Stimulated activated CD4-positive, alpha-beta T cell treated with anti-CD3 and anti-CD28 coated beads, Interleukin-4, amount 100 ng/mL, for 4 hours (primary cell): Measurements from ENCODE around the gene GRAMD2A.

Source experiments
- DNase-seq, 2 experiments: peaks; one replicate each; pipeline ENCODE4 v3.0.0-alpha.2; 2020

The GRAMD2A gene

DNA sequence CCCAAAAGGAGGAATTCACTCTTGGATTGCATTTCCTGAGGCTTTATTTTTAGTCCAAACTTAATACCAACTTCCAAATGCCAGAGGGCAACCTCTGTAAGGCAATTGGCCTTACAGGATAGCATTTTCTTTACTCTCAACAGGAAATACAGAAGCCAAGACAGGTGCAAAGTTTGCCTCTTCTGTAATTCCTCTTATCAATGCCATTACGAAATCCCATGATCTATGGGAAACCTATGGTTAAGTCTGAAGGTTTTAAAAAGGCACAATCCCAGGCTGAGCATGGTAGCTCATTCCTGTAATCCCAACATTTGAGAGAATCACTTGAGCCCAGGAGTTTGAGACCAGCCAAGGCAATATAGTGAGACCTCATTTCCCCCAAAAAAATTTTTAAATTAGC lies 18.5 kb upstream of the GRAMD2A start:
- DNase-seq = no peak

DNA sequence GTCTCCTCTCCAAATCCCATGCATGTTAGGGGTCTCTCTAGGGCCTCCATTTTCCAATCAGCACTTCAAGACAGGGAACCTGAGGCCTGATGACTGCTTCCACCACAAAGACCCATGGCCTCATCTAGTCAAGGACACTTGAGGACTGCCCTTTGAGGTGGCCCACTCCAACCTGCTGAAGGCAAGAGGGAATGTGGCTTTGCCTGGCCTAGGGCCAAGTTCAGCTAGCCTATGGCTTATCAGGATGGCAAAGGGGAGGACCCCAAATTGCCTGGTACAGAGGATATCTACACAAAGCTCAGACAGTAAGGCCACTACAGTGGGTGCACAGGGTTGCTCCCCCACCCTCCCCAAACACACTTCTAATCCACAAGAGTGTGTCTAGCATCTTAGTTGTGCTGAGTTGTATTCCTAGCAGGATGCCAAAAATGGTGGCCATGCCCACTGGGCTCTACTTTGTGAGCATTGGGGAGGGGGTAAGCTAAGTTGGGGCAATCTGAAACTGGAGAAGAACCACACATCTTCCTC lies 10.0 kb upstream of the GRAMD2A start:
- DNase-seq = no peak

DNA sequence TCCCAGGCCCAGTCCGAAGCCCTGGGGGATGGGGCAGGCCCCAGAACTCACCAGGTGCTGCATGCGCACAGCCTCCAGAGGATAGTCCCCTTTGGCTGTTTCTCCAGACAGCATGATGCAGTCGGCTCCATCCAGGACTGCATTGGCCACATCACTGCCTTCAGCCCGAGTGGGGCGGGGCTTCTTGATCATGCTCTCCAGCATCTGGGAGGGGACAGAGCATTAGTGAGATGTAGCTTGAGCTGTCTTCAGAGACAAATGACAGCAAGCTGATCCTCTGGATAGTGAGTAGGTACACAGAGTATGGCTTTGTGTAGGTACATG lies 9.1 kb upstream of the GRAMD2A start:
- no peak for DNase-seq

DNA sequence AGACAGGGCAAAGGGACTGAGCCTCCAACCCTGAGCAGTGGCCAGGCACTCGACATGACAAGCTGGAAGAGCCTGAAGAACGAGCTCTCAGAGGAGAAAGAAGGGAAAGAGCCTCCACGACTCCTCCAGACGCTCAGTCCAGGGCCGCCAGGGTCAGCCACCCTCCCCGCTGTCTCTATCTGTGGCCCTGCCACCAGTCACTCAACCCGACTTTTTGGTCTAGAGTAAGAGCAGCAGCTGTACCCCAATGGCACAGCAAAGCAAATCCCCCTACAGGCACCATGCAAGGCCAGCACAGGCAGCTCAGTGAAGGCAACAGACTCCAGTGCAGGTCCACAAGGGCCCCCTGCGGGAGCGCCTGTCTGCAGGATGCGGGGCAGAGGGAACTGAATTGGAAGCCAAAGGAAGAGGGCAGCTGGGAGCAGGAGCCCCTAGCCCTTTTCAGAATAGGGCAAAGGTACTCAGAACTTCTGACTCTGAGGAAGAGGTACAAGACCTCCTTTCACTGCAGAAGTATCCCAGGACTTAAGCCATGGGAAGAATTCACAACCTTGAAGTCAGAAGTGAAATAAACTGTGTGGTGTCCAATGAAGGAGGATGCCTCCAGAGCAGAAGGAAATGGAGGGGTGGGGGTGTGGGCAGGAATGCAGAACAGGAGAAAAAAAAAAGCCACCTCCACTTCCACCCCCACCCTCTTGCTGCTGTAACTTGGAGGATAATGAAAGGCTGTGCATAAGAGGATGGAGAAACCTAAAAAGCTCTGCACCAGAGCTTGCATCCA lies 8.5 kb upstream of the GRAMD2A start:
- no peak for DNase-seq

DNA sequence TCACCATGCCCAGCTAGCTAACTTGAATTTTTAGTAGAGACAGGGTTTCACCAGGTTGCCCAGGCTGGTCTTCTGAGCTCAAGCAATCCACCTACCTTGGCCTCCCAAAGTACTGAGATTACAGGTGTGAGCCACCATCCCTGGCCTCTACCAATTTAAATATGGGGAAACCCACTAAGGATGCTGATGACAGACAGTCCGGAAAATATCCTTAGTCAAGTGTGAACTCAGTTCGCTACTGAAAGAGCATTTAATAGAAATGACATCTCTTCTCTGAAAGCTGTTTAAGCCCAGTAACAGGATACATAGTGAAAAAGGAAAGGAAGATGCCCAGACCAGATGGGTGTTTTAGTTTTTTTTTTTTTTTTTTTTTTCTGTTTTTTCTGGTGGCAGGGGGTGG lies 7.7 kb upstream of the GRAMD2A start:
- DNase-seq = no peak

DNA sequence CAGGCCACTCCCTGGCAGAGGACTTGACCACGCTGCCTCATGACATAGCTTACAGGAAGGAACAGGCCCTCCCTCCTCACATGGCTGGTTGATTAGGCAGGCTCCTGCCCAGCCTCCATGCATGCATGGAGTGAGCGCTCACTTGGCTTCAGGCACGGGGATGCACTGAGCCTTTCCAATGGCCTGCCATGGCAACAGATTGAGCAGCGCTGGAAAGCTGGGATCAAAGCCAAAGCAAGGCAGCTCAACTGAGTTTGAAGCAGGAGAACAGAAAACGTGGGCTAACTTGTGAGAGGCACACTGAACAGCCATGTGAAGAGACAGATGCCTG lies 5.9 kb upstream of the GRAMD2A start:
- no peak for DNase-seq

DNA sequence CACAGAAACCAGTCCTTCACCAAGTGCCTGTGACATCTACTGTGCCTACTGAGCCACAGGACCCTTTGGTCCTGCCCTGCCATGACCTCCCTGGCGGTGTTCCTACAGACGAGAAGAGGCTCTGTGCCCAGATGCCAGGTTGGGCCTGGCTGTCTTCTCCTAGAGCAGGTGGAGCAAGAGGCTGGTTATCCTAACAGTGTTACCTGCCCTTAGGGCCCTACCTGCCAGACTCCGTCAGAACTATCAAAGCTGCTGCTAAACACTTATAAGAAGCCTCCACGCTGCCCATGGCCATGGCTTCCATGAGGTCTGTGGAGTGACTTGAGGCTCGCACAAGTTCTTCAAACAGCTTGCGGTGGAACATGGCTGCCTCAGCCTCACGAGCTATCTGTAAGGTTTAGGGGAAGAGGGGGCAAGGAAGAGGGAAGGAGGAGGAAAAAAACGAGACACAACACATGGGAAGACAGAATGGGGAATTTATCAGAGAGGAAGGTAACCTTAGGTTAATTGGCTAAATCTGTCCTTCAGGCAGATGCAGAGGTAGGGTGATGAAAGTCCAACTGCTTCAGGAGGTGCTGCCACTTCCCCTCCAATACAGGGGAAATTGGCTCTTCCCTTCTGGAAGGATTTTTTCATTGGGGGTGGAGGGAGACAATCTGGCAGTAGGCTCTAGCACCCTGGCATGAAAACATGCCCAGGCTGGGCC lies 5.4 kb upstream of the GRAMD2A start:
- DNase-seq = no peak

DNA sequence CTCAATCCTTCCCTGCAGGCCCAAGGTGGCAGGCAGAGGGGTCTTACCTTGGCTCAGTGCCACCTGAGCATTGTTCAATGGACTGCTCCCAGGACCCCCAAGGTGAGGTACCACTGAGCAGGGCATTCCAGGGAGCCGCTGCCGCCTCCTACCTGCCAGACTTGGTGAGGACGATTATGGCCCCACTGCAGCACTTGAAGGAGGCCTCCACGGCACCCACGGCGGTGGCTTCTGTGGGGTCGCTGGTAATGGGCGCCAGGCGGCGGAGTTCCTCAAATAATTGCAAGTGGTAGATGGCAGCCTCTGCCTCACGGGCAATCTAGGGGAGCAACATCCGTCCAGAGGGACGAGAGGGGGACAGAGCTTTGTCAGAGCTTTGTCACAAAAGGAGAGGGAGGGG lies 4.7 kb upstream of the GRAMD2A start:
- DNase-seq = no peak

DNA sequence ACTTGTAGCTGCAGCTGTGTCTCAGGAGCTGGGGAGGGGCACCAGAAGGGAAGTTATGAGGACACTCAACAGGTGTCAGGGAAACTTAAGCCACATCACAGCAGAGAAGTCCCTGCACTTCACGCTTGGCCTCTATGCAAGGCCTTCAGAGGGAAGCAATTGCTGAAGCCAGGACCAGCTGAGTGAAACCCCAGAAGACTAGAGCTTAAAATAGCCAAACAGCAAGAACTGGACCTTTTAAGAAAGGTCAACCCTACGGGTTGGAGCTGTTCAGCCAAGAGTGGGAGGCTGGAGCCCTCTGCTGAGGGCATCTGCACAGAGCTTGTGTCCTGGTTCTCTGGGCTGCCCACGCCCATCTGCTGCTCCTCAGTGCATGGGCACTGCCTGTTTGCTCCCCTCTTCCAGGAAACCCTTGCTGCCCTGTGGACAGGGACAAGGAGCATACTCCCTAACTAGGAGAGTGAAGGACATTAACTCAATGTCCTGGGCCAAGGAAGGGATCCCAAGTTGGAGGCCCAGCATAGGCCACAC lies 3.9 kb upstream of the GRAMD2A start:
- no peak for DNase-seq

DNA sequence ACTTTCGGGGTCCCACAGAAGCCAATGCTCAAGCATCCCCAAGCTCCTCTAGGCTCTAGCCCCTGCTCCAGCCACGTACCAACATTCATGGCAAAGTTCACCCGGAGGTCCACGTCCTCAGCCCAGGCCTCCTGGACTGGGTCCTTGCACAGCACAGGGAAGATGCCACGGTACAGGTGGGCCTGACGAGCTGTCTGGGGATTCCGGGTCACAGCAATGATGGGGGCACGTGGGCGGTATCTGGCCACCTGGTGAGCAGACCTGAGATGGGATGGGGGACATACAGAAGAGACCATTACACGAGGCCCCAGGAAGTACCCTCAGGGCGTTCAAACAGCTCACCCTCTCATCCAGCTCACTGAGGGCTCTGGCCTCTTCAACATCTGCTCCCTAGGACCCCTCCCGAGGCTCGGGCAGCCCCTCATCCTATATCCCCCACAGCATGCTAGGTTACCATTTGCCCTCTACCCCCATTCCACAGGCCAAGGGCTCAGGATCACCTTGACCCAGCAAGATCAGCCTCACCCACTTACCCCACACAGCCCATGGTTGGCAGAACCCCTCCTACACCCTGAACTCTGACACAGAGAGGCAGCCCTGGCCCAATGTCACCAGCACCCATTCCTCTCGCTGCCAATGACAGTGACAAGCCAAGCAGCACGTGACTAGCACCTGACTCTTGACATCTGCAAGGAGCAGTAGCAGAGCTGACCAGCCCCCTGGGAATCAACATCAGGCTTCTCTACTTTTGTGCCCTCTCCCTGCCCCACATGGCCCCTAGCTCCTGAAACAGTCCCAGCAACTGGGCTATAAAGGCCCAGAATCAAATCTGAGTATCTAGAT lies 3.0 kb upstream of the GRAMD2A start:
- no peak for DNase-seq

DNA sequence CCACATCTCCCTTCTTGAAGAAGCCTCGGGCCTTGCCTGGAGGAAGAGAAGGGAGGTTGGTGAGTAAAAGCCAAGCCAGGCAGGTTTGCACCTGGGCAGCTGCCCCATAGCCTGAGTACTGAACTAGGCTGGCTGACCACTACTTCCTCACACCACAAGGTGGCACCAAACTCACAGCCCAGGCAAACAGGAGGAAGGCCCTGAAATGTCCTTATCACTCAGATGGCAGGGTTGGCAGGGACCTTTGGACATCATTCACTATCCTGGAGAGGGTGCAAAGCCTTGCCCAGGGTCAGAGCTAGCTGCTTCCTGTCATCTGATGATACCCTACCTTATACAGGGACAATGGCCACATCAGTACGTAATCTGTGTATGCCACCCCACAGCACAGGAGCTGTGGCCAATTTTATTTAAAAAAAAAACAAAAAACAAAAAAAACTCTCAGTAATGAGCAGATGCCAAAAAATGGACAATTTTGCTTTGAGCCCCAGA lies 2.2 kb upstream of the GRAMD2A start:
- peak; percentile 57 to 61 for DNase-seq

DNA sequence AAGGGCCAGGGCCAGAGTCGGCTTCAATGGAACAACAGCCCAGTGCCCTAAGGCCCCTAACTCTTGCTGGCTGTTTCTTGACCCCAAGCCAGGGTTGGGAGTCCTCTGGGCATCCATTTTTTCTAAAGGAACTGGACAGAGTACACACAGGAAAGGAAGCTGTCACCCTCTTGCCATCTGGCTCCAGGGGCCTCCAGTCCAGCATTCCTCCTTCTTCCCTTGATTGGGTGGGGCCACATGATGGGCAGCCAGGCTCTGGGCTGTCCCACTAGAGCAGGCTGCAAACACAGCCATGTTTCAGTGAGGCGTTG lies 1.6 kb upstream of the GRAMD2A start:
- DNase-seq = no peak

DNA sequence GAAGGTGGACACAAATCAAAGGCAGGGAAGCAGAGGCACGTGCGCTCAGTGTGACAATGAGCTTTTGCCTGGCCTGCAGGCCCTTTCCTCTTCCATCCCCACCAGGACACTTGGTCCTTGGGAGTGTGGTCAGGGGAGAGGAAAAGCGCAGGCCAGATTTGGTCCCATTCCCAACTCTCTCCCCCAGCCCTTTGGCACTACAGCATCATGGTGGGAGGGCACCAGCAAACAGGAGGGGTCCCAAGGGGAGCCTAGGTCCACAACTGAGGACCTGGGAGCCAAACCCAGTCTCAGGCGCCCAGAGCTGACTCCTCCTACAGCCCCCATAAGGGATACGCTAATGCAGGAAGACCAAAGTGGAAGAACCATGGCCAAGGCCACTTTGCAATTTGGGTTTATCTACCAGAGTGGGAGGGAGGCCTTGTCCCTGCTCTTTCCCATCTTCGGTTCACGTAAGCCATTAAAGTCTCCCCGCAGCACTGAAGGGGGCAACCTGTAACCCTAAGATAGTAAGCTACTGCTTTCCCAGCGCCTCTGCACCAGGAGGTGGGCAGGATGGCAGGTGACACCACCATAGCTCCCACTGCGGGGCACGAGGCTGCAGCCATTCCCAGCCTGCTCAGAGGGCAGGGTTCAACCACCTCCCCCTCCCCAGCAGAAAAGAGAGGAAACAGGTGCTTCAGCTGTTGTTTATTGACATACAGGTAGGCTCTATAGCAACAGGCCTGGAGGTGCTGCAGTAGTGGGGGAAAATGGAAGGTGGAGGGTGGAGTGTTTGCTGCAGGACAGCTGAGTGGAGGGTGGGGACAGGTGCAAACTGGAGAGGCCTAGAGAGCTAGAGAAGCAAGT lies 993 bp upstream of the GRAMD2A start:
- DNase-seq = no peak

DNA sequence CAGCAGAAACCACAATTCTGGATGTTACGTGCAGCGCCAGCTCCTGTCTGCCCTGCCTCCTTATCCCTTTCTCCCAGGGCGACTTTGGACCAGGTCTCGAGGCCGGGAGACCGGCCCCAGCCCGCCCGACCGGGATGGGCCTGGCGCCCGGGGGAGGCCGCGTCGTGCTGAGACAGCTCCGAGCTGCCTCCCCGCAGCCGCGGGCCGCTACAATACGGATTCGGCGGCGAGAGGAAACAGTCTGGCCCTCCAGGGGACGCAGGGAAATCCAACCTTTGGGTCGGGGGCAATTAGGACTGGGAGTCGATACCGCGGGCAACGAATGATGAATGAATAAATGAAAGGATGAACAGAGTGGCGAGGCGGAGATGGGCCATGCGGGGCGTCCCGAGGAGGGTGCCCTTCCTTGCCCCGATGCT lies 537 bp downstream of the GRAMD2A start:
- no peak for DNase-seq

DNA sequence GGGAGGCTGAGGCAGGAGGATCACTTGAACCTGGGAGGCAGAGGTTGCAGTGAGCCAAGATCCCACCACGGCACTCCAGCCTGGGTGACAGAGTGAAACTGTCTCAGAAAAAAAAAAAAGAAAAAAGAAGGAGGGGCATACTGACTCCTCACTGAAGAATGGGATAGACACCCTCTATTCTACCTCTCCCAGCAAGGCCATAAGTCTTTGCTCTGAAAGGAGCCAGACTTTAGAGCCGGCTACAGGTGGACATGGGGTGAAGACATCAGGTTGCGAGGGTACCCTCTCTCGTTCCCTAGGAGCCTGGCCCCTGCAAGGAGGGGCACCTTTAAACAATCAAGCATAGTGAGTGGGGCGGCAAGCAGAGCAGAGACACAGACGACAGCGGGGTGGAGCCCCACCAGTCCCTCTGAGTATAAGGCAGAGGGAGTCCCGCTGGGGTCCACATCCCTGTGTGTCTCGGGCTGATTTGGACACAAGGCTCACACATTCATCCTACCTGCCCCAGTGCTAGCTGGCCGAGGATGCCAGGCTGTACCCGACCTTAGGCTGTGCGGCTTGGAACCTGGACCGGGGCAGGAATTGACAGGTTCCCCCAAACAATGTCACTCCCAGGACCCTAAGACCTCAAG lies 1.1 kb downstream of the GRAMD2A start:
- DNase-seq = no peak

DNA sequence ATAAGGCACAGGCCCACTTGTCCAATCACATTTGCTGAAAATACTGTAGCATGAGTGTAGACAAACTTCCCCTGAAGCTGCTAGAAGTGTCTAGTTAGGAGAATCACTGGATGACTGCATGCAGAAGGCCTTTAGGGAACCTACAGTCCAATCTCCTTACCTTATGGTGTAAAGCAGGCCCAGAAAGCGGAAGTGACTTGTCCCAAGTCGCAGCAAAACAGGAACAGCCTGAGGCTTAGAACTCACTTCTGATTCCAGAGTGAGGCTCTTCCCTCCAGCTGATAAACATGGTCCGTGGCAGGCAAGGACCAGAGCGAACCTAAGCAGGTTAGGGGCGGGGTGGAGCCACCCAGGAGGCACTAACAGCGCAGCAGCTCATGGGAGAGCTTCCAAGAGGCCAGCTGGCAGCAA lies 2.5 kb downstream of the GRAMD2A start:
- DNase-seq = no peak

DNA sequence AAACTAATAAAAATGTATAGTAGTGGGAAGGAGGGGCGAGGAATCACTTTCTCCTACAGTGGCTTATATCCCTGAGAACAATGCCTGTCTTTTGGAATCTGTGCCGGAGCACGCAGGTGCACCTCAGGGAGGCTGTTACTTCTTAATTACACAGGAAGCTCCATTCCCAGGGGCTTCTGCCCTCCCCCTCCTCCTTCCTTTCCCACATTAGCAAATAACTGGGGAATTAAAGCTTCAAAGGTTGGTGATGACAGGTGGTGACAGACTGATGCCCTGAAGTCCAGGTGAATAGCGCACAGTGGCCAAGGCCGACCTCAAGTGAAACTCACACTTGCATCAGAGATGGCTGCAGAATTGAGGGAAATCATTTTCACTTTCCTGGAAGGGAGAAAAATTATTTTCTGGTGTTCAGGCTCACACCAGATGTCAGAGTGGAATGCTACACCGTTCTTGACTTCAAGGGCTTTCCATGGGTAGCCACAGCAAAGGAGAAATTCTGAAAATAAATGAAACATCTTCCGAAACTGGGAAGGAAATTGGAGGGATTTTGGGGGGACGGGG lies 3.7 kb downstream of the GRAMD2A start:
- no peak for DNase-seq

DNA sequence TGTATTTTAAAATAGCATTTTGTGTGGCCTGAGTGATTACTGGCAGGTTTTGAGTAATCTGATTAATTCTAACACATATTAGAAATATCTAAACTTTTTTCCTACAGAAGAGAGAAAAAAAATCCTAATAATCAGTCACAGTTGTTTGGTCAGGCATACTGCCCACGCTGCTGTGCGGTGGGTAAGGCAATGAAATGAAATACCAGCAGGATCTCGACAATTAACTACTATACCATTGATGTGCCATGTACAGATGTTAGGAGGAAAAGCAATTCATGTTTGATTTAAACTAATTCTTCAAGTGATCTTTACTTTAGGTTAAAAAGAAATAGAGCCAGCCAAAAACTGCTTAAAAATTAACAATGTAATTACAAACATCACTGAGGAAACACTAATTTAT lies 5.2 kb downstream of the GRAMD2A start:
- no peak for DNase-seq

DNA sequence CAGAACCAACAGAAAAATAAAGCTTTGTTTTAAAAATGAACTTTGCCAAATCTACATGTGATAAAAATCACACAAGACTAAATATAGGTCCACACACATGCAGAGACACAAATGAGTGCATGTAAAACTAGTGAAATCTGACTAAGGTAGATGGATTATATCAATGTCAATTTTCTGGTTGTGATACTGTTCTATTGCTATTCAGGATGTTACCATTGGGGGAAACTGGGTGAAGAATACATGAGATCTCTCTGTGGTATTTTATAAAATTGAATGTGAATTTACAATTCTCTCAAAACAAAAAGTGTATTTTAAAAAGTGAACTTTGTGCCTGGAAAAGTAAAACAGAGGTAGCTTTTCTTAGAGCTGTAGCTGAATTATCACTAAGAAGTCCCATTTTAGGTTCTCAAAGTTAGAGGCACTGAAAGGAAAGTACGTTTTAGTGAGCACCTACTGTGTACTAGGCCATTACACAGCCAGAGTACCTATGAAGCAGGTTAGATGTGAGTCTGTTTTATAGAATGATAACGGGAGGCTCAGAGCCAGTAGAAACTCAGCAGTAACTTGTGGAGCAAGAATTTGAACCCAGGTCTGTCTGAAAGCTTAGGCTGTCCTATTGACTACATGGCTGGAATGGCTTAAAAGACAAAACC lies 8.2 kb downstream of the GRAMD2A start:
- no peak for DNase-seq

DNA sequence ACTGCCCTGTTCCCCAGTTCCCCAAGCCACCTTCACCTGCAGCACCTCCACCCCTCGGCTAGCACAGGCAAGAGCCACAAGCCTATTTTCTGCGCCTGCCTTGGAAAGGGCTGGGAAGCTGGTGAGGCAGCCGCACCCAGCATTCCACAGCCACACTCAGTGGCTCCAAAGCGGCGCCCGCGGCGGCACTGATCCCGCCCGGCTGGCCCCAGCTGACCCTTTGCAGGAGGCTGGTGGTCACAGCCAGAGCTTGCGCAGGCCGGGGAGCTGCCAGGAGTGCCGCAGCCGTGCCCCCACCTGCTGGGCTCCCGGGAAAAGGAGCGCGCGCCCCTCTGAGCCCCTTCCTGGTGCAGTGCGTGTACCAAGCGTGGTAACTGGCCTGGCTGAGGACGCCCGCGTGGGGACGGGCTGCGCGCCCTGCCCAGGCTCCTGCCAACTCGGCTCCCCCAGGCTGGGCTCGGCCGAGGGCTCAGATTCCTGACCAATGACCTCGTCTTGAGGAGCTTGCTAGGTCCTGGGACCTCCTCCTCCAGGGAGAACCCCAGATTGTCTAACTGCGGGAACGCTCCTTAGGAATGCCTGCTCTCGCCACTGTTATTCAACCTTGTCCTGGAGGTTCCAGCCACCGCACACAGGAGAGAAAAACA lies 13.3 kb downstream of the GRAMD2A start:
- DNase-seq = no peak

DNA sequence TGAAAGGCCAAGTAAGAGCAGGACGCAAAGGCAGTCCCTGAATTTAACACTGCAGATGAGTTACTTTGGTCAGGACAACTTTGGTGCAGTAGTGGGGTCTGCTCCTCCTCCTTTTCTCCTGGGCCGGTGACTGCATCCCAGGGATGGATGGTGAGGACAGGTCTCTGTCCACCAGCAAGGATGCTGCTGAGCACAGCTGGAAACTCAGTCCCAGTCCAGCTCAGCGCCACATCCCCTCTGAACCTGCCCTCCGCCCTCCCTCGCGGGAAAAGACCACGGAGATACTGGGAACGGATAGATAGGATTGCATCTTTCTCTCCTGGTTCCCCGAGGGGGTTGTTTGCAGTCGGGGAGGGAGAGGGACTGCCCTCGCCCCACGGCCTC lies 13.8 kb downstream of the GRAMD2A start:
- no peak for DNase-seq
